Kidney epithelial cell (primary cell): ENCODE data around the gene RCAN2. TPM values are rescaled to one million over a fixed set of nuclear protein-coding genes. Genes with fewer than 3 reads are reported as not detected.

Experiments
- DNase-seq: peaks from one replicate; pipeline ENCODE4 v3.0.0-alpha.2; 2010; ENCODE audit warnings: low read depth
- H3K27me3 ChIP-seq: 2 replicates; pipeline ENCODE4 v1.6.0; 2011; ENCODE audit warnings: low read length; ENCODE audit not compliant: control insufficient read depth, insufficient read depth
- H3K36me3 ChIP-seq: 2 replicates; pipeline ENCODE4 v1.5.1; 2011; ENCODE audit warnings: low read length; ENCODE audit not compliant: control insufficient read depth, insufficient read depth
- H3K4me3 ChIP-seq: 2 replicates; pipeline ENCODE4 v1.5.1; 2011; ENCODE audit warnings: low read depth, mild to moderate bottlenecking, control low read depth, low read length
- CTCF ChIP-seq: IDR thresholded peaks from 2 replicates; pipeline ENCODE4 v1.5.1; 2011; ENCODE audit warnings: mild to moderate bottlenecking, moderate library complexity, low read length, control low read depth, inconsistent platforms; ENCODE audit not compliant: insufficient read depth, poor library complexity, severe bottlenecking
- total RNA-seq: library from RNA; depleted of rRNA; stranded (reverse); fragments of >200 nt; gene quantifications from 2 replicates; pipeline ENCODE4 v1.2.3, GENCODE V29; 2015

RCAN2 gene
- total RNA-seq, 1 donor from 2014 or later: 6.2 TPM

- no peak for TF ChIP-seq CTCF
- Histone ChIP-seq H3K4me3 (no peak overlapping the region), H3K27me3 (no peaks in the 10 kb centered on the region), H3K36me3 (no peaks in the 10 kb centered on the region)
- DNase-seq: no peak
Measured at GRCh38 chr6:46454691-46455090, 36.6 kb downstream of the RCAN2 start.

DNA sequence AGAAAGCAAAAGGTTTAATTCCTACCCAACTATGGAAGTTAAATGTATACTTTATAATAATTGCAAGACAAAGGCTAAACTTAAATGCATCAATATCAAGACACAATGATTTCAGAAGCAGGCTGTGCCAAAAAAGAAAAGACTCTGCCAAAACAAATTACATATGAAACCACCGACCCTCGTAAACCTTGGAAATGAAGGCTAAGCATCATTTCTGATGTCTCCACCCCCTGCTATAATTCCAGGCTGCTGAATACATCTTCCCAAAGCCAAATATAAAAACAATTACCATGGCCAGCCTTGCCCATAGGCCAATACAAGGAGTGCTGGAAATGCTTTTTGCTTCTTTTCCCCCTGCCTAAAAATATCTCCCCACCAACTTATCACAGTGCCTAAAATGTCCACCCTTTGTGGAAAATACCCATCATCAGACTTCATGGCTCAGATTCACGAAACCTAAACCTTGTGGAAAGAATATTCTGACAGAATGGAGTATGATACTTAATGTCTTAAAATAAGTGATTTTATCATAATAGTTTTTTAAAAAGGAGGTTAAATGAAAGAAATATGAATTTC is 37.4 kb downstream of the RCAN2 start:
- no peak for DNase-seq
- H3K4me3 ChIP-seq: no peak overlapping the region
- TF ChIP-seq CTCF: no peak
- no peaks in the 10 kb centered on the region for H3K27me3 ChIP-seq
- no peaks in the 10 kb centered on the region for H3K36me3 ChIP-seq

DNA sequence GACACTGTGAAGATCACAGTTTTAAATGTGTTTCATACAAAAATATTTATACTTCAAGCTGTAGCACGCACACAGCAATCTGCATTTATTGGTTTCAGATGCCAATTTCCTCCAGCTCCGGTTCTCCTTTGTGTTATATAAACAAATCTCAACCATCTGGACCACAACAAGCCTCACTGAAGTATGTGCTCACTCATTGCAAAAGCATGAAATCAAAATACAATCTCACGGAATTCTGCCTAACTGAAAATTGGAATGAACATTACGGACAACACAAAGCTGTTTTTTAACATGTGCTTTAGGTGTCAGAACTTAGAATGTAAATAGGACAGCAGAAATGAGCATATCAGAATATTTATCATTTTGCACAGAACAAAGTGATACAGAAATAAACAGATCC is 38.0 kb downstream of the RCAN2 start:
- Histone ChIP-seq H3K36me3 (no peaks in the 10 kb centered on the region), H3K4me3 (no peak overlapping the region), H3K27me3 (no peaks in the 10 kb centered on the region)
- DNase-seq: no peak
- TF ChIP-seq CTCF: no peak

GRCh38 chr6:46452312-46452917 is 38.8 kb downstream of the RCAN2 start:
- Histone ChIP-seq H3K36me3 (no peaks in the 10 kb centered on the region), H3K4me3 (no peak overlapping the region), H3K27me3 (no peaks in the 10 kb centered on the region)
- no peak for DNase-seq
- TF ChIP-seq CTCF: no peak

DNA sequence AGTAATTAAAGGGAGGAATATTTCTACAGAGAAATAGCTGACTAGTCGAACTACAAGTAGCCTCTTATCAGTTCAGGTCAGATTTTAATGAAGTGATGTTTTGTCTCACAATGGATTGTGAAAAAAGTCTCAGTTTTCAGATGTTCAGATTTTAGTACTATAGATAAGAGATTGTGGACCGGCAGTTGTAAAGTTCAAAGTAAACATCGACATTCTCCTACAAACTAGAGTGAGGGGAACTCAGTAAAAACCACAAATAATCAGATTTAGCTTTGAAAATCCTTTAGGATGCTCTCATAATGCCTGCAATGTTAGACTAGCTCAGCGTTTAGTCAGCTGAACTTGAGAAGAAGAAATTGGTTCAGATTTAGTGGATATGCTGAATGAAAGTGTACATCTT is 39.9 kb downstream of the RCAN2 start:
- no peak overlapping the region for H3K4me3 ChIP-seq
- DNase-seq: no peak
- no peaks in the 10 kb centered on the region for H3K36me3 ChIP-seq
- no peak for TF ChIP-seq CTCF
- H3K27me3 ChIP-seq: no peaks in the 10 kb centered on the region
